ENCODE results near the gene APC2.

Gene APC2

DNA sequence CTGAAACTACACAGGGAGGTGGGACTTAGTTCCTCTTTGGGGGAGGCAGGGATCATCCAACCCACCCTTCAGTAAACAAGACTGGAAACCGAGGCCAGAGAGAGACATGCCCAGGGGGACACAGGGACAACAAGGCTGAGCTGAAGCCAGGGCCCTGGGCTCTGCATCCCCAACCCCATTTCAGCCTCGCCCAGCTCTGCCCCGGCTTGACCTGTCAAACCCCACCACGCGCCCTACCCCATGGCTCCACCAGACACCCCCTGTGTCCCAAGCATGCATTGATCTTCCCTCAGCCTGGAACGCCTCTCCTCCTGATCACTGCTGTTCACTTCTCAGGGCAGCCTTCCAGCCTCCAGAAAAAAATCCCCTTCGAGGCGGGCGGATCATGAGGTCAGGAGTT, 2.0 kb upstream of the APC2 start:
- no peaks in the 10 kb centered on the region for H3K9me3 Mint-ChIP-seq
- ATAC-seq (no peak), DNase-seq (no peak)
- H3K27ac Mint-ChIP-seq = no peak overlapping the region
- H3K4me3 Mint-ChIP-seq = no peak overlapping the region
- peaks cover 37% of the 10 kb centered on the region for H3K4me1 Mint-ChIP-seq
- H3K27me3 Mint-ChIP-seq = peaks cover 72% of the 10 kb centered on the region

DNA sequence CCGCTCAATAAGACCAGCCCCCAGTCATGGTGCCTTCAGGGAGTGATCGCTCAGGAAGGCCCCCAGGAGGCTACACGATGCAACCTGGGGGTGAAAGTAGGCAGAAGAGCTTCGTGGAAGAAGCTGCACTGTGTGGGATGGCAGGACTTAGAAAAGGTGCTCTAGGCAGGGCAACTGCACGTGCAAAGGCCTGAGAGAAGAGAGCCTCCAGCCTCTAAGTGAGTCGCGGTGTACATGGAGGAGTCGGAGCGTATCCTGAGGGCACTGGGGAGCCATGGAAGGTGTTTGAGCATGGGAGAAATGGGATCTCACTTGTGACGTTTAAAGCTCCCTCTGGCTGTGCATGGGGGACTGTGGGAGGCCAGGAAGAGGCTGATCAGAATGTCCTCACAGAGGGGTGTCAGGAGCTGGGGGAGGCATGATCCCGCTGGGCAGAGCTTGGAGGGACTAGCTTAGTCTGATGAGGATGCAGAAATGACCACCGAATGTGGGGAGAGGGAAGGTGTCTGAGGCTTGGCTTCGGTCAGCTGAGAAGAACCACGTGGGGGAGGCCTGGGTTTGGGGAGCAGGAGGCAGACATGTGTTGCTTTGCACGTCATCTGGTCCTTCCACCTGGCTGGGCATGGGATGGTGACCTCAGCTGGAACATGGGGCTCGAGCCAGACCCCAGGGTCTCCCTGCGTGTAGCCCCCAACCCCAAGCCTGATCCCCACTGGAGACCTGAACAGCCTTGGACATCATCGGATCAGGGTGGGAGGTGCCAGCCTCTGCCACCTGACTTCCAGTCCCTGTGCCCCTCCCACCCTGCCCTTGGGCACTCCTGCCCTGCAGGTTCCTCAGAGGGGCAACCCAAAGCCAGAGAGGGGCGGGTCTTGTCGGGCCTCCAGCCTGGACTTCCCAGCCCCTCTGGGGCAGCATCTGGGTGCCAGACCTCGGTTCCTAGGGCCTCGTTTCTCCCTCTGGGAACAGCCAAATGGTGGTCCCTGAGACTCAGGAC, 1.1 kb downstream of the APC2 start:
- no peak for ATAC-seq
- no peaks in the 10 kb centered on the region for H3K9me3 Mint-ChIP-seq
- no peak overlapping the region for H3K27ac Mint-ChIP-seq
- peaks cover 32% of the 10 kb centered on the region for H3K4me1 Mint-ChIP-seq
- no peak for DNase-seq
- H3K4me3 Mint-ChIP-seq = no peak overlapping the region
- H3K27me3 Mint-ChIP-seq = peaks cover 95% of the 10 kb centered on the region

DNA sequence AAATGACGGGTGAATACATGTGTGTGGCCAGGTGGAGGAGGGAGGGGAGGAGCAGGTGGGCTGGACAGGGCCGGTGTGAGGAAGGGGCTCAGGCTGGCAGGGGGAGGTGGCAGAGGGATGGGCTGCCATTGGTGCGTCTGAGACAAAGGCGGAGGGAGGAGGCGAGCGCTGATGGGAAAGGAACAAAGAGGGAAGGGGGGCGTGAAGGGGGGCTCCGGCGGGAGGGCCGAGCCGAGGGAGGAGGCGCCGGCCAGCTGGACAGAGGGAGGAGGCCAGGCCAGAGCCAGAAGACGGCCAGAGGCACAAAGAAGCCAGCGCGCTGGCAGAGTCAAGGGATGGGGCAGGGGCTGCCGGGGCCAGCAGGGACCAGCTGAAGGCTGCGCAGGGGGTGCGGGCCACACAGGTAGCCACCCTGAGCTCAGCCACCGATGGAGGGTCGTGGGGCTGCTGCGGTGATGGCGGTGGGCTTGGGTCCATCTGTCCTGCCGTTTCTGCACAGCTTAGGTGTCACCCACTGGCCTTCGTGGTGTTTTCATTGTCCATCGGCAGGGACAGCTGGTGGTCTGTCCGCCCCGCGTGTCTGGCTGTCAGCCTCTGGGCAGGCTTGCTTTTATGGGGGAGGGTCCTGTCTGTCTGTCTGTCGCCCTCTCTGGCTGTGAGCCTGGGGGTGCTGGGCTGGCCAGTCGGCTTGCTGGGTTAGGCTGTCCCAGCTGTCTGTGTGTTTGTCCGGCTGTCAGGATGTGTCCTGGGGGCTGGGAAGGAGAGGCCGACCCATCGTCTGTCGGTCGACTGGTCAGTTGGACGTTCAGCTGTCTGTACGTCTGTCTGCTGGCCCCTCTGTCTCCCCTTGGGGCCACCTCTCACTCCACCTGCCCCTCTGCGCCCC, 2.2 kb downstream of the APC2 start:
- H3K27ac Mint-ChIP-seq = no peak overlapping the region

DNA sequence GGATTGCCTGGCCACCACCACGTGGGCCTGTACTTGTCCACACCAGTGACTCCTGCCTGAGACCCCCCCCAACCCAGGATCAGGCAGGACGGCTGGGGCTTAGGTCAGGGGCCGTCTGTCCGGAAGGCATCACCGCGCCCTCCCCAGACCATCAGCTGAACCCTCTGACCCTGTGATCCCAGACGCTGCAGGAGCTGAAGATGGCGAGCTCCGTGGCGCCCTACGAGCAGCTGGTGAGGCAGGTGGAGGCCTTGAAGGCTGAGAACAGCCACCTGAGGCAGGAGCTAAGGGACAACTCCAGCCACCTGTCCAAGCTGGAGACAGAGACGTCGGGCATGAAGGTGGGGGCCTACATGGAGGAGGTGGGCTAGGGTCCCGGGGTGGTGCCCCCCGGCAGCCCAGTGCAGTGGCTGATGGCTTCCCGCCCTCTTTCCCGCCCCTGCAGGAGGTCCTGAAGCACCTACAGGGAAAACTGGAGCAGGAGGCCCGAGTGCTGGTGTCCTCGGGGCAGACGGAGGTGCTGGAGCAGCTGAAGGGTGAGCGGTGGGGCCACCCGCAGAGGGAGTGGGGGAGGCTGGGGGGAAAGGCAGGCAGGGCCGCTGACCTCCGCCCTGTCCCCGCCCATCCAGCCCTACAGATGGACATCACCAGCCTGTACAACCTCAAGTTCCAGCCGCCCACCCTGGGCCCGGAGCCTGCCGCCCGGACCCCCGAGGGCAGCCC, 3.0 kb downstream of the APC2 start:
- Mint-ChIP-seq H3K4me3 (no peak overlapping the region), H3K27ac (no peak overlapping the region), H3K4me1 (peaks cover 33% of the 10 kb centered on the region), H3K27me3 (peaks cover 96% of the 10 kb centered on the region), H3K9me3 (no peaks in the 10 kb centered on the region)
- no peak for ATAC-seq
- no peak for DNase-seq

More for the DNA sequence above, 2.2 kb downstream of the APC2 start:
- Mint-ChIP-seq H3K4me1 (peaks cover 33% of the 10 kb centered on the region), H3K9me3 (no peaks in the 10 kb centered on the region), H3K4me3 (no peak overlapping the region), H3K27me3 (peaks cover 96% of the 10 kb centered on the region)
- ATAC-seq = no peak
- DNase-seq = no peak

DNA sequence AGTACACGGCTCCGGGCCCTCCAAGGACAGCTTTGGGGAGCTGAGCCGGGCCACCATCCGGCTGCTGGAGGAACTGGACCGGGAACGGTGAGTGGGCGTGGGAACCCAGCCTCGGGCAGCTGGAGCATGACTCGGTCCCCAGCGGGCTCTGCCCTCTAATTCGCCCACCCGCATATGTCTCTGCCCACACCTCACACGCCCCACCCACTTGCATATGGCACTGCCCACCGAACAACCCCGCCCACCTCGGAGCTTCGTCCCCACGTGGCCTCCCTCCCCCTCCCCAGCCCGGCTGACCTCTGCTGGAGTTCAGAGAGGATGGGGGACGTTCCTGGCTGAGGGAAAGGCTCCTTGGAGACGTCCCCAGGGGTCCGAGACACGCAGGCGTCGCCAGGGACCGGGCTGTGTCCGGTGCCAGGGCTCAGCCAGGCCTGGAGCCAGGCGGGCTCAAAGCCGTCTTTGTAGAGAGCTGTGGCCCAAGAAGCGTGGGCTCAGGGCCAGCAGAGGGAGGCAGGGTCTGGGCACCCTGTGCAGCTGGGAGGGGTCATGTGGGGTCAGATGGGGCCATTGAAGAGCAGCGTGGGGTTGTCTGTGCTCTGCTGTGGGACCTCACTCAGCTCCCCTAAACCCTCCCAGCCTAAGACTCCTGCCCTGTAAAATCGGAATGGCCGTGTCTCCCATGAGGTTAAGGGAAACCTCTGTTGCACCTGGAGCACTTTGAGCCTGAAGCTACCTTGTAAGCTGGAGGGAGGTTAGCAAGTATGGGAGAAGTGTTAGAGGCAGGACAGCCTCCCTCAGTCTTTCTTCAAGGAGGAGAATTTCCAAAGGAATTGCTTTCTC, 3.8 kb downstream of the APC2 start:
- Mint-ChIP-seq H3K9me3 (no peaks in the 10 kb centered on the region), H3K27ac (no peak overlapping the region), H3K27me3 (peaks cover 96% of the 10 kb centered on the region), H3K4me3 (no peak overlapping the region), H3K4me1 (peaks cover 34% of the 10 kb centered on the region)
- DNase-seq (no peak), ATAC-seq (no peak)

DNA sequence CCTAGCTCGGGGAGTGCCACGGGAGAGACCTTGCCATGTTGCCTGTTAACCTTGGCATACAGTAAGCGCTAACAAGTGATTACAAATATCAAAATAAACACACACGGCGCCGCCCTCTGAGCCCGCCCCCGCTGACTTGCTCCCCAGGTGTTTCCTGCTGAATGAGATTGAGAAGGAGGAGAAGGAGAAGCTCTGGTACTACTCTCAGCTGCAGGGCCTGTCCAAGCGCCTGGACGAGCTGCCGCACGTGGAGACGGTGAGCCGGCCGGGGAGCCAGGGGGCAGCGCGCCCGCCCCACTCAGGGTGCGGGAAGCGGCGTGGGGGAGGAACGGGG, 5.0 kb downstream of the APC2 start:
- H3K27ac Mint-ChIP-seq = no peak overlapping the region
- ATAC-seq (no peak), DNase-seq (no peak)
- H3K9me3 Mint-ChIP-seq = no peaks in the 10 kb centered on the region
- H3K4me1 Mint-ChIP-seq = peaks cover 30% of the 10 kb centered on the region
- peaks cover 92% of the 10 kb centered on the region for H3K27me3 Mint-ChIP-seq
- peak overlapping the region; percentile 12 to 61 for H3K4me3 Mint-ChIP-seq

DNA sequence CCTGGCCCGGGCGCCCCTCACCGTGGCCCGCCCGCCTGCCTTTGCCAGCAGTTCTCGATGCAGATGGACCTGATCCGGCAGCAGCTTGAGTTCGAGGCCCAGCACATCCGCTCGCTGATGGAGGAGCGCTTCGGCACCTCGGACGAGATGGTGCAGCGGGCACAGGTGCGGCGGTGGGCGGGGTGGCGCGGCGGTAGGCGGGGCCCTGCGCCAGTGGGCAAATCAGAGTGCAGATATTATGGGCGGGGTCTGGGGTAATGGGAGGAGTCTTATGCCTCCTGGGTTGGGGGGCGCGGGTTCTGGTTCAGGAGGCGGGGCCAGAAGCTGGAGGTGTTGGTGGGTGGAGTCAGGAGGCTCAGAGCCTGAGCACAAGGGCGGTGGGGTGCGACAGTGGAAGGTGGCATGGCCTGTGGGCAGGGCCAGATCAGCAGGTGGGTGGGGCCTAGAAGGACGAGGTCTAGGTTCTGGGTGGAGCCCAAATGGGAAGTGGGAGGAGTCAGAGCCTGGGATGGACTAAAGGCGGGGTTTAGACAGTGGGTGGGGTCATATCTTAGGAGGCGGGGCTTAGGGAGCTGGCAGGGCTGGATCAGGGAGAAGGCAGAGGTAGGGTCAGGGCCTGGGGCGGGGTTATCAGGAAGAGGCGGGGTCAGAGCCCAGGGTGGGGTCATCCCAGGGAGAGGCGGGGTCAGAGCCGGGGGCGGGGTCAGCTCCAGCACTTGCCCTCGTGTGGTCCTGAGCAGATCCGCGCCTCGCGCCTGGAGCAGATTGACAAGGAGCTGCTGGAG, 5.6 kb downstream of the APC2 start:
- no peaks in the 10 kb centered on the region for H3K9me3 Mint-ChIP-seq
- peak; percentile 69 for ATAC-seq
- DNase-seq = peak; percentile 64 to 70

DNA sequence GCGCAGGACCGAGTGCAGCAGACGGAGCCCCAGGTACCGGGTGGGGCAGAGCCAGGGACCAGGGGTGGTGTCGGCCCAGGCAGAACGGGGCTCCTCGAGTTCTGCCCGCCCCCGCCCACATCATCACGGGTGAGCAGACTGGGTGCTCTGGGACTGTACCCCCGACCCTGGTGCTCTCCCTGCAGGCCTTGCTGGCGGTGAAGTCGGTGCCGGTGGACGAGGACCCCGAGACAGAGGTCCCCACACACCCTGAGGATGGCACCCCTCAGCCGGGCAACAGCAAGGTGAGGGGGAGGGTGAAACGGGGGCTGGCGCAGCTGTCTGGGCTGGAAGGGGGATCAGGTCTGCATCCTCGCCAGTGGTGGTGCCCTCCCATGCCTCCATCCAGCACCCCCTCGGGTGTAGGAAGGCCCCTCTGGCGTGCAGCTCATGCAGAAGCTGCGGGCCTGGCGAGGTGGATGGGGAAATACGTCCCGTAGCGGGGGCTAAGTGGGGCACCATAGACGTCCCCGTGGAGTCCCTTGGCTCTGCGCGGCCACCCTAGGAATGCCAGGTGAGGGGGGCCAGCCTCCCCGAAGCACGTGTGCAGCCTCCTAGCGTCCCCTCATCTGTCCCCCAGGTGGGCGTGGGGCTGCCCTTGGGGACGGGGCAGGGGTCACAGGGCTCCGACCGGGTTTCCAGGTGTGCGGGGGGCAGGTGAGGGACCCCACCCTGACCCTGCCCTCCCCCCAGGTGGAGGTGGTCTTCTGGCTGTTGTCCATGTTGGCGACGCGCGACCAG, 6.4 kb downstream of the APC2 start:
- peaks cover 79% of the 10 kb centered on the region for H3K27me3 Mint-ChIP-seq
- H3K4me3 Mint-ChIP-seq = no peak overlapping the region
- peaks cover 21% of the 10 kb centered on the region for H3K4me1 Mint-ChIP-seq
- peak overlapping the region in 1 of 2 donors; percentile 63 for H3K27ac Mint-ChIP-seq
- H3K9me3 Mint-ChIP-seq = no peaks in the 10 kb centered on the region
- ATAC-seq (peak; percentile 1), DNase-seq (no peak)

More for the DNA sequence above, 5.6 kb downstream of the APC2 start:
- Mint-ChIP-seq H3K27me3 (peaks cover 87% of the 10 kb centered on the region), H3K4me1 (peaks cover 26% of the 10 kb centered on the region), H3K27ac (peak overlapping the region in 1 of 2 donors; percentile 63), H3K4me3 (peak overlapping the region; percentile 33 to 45)

DNA sequence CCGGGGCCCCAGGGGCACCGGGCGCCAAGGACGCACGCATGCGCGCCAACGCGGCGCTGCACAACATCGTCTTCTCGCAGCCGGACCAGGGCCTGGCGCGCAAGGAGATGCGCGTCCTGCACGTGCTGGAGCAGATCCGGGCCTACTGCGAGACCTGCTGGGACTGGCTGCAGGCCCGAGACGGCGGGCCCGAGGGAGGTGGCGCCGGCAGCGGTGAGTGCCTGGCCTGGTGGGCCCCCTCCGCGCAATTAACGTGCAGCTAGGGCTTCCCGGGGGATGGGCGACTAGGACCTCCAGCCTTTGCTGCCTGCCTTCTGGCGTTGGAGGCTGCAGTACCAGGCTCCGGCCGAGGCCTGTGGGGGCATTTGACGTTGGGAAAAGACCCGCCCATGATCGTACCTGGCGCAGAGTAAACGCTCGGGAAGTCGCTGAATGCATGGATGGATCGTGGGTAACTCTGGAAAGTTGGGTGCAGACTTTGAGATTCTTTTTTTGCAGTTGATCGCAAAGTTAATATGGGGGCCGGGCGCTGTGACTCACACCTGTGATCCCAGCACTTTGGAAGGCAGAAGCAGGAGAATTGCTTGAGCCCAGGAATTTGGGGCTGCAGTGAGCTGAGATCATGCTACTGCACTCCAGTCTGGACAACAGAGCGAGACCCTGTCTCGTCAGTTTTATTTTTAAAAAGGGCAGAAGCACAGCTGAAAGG, 7.3 kb downstream of the APC2 start:
- Mint-ChIP-seq H3K4me3 (no peak overlapping the region), H3K27me3 (peaks cover 70% of the 10 kb centered on the region), H3K9me3 (no peaks in the 10 kb centered on the region), H3K4me1 (peaks cover 21% of the 10 kb centered on the region), H3K27ac (no peak overlapping the region)
- DNase-seq = no peak
- ATAC-seq = no peak

DNA sequence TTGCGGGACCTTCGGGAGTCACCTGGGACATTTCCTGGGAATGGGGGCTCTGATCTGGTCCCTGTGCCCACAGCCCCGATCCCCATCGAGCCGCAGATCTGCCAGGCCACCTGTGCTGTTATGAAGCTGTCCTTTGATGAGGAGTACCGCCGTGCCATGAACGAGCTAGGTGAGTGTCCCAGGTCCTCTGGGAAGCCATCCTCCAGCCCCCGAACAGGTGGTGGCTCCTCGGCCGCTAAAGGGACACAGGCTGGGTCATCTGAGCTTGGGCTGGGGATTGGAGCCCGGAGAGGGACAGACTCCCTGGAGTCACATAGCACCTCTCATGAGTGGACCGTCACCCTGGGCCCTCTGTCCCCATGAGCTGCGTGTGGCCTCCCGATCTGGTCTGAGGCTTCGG, 8.0 kb downstream of the APC2 start:
- H3K27ac Mint-ChIP-seq = no peak overlapping the region
- H3K27me3 Mint-ChIP-seq = peaks cover 63% of the 10 kb centered on the region
- H3K4me3 Mint-ChIP-seq = no peak overlapping the region
- no peak for ATAC-seq
- no peaks in the 10 kb centered on the region for H3K9me3 Mint-ChIP-seq
- DNase-seq = no peak
- H3K4me1 Mint-ChIP-seq = peaks cover 21% of the 10 kb centered on the region

DNA sequence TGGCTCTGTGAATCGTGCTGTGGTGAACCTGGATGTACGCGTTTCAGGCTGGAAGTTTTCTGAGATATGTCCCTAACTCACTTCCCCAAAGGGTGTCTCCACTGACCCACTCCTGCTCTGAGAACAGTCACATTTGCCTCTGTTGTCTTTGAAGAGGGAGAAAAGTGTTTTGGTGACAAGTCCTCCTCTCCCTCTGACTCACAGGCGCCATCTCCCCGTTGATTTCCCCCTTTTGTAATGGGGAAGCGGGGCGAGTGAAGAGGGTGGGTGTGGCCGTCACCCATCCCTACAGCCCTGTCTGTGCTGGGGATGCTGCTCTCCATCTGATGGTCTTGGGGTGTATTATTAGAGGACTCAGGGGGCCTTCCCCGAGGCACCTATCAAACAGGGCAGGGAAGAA, 9.6 kb downstream of the APC2 start:
- no peak overlapping the region for H3K27ac Mint-ChIP-seq
- H3K4me1 Mint-ChIP-seq = peaks cover 21% of the 10 kb centered on the region
- H3K27me3 Mint-ChIP-seq = peaks cover 47% of the 10 kb centered on the region
- no peak overlapping the region for H3K4me3 Mint-ChIP-seq
- no peak for ATAC-seq
- H3K9me3 Mint-ChIP-seq = no peaks in the 10 kb centered on the region
- no peak for DNase-seq

DNA sequence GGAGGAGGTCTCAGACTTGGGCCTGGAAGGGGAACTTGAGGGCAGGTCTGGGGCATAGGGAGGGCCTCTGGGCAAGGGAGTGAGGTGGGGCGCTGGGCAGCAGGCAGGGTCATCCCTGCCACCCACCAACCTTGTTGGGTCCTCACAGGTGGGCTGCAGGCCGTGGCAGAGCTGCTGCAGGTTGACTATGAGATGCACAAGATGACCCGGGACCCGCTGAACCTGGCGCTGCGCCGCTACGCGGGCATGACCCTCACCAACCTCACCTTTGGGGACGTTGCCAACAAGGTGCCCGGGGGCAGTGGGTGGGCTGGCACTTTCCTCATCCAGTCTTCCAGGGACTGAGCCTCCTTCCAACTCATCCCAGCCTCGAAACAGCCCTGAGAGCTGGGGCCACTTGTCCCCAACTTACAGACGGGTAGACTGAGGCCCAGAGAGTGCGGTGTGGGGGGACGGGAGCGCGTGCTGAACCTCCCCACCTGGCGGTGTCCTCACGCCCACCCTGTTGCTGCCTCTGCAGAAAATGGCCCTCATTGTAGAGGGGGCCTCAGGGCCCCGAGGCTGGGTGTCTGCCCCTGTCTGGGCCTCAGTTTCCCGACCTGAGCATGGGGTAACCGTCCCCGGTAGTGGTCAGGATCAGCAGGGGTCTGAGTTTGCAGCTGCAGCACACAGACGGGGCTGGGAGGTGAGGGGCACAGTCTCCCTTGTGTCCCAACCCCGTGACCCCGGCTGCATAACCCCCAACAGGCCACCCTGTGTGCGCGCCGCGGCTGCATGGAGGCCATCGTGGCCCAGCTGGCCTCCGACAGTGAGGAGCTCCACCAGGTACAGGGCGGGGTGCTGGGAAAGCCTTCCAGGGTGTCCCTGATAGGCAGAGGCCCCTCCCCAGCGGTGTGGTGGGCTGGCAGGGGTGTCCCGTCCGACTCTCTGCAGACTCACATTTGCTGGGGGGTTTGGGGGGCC, 10.4 kb downstream of the APC2 start:
- H3K4me3 Mint-ChIP-seq = no peak overlapping the region
- no peak overlapping the region for H3K27ac Mint-ChIP-seq
- H3K27me3 Mint-ChIP-seq = peaks cover 39% of the 10 kb centered on the region
- no peaks in the 10 kb centered on the region for H3K9me3 Mint-ChIP-seq
- H3K4me1 Mint-ChIP-seq = peaks cover 14% of the 10 kb centered on the region
- ATAC-seq (no peak), DNase-seq (no peak)

Measured in stimulated activated naive CD8-positive, alpha-beta T cell treated with anti-CD3 and anti-CD28 coated beads, Interleukin-15, amount 100 ng/mL, for 72 hours (primary cell).